SK-N-SH treated with all-trans-retinoic acid at 6 μM for 48 hours (cell line): ENCODE data around the gene B3GALNT2.

Experiments used
- ATAC-seq: fragments of 200-7000 bp; cut with Tn5 transposase; 3 replicates; pipeline ENCODE4 v1.9.1; 2020; ENCODE audit warnings: mild to moderate bottlenecking, moderate library complexity
- ARNTL ChIP-seq: fragments of 450-650 bp; formaldehyde crosslinking; IDR thresholded peaks from 2 replicates; pipeline ENCODE4 v1.5.0; 2020; ENCODE audit warnings: low read depth, mild to moderate bottlenecking, moderate library complexity, borderline replicate concordance
- BACH2 ChIP-seq: fragments of 250-450 bp; sonication (Bioruptor Pico); IDR thresholded peaks from 2 replicates; pipeline ENCODE4 v1.9.0; 2021; ENCODE audit warnings: mild to moderate bottlenecking, borderline replicate concordance
- CSDC2 ChIP-seq: fragments of 250-450 bp; sonication (Bioruptor Pico); IDR thresholded peaks from 2 replicates; pipeline ENCODE4 v1.5.0; 2020; ENCODE audit warnings: mild to moderate bottlenecking, moderate library complexity
- ESRRG ChIP-seq: fragments of 250-450 bp; sonication (Bioruptor Pico); IDR thresholded peaks from 2 replicates; pipeline ENCODE4 v1.6.1; 2021; ENCODE audit warnings: mild to moderate bottlenecking
- GLIS3 ChIP-seq: fragments of 250-450 bp; sonication (Bioruptor Pico); IDR thresholded peaks from 2 replicates; pipeline ENCODE4 v1.5.0; 2020; ENCODE audit warnings: mild to moderate bottlenecking, moderate library complexity
- ISL1 ChIP-seq: fragments of 250-450 bp; sonication (Bioruptor Pico); IDR thresholded peaks from 2 replicates; pipeline ENCODE4 v2.1.2; 2022; ENCODE audit warnings: mild to moderate bottlenecking, moderate library complexity
- OSR1 ChIP-seq: fragments of 250-450 bp; sonication (Bioruptor Pico); IDR thresholded peaks from 2 replicates; pipeline ENCODE4 v1.8.0; 2022; ENCODE audit warnings: moderate library complexity, mild to moderate bottlenecking, inconsistent platforms
- PPARA ChIP-seq: fragments of 250-450 bp; sonication (Bioruptor Pico); IDR thresholded peaks from 2 replicates; pipeline ENCODE4 v1.5.0; 2020; ENCODE audit warnings: mild to moderate bottlenecking, borderline replicate concordance
- RARB ChIP-seq: fragments of 250-450 bp; sonication (Bioruptor Pico); IDR thresholded peaks from 2 replicates; pipeline ENCODE4 v1.8.0; 2021; ENCODE audit warnings: mild to moderate bottlenecking, moderate library complexity
- SNAI2 ChIP-seq: fragments of 250-450 bp; sonication (Bioruptor Pico); IDR thresholded peaks from 2 replicates; pipeline ENCODE4 v1.5.0; 2020; ENCODE audit warnings: mild to moderate bottlenecking, moderate library complexity
- TOX ChIP-seq: fragments of 250-450 bp; sonication (Bioruptor Pico); IDR thresholded peaks from 2 replicates; pipeline ENCODE4 v1.8.0; 2021; ENCODE audit warnings: mild to moderate bottlenecking, moderate library complexity, borderline replicate concordance
- ZC3H10 ChIP-seq: fragments of 250-450 bp; sonication (Bioruptor Pico); IDR thresholded peaks from 2 replicates; pipeline ENCODE4 v1.5.1; 2021; ENCODE audit warnings: mild to moderate bottlenecking, moderate library complexity
- ZFP3 ChIP-seq: fragments of 250-450 bp; sonication (Bioruptor Pico); IDR thresholded peaks from 2 replicates; pipeline ENCODE4 v1.5.0; 2020; ENCODE audit warnings: mild to moderate bottlenecking, moderate library complexity
- ZFP30 ChIP-seq: fragments of 450-650 bp; formaldehyde crosslinking; IDR thresholded peaks from 2 replicates; pipeline ENCODE4 v1.5.0; 2022; ENCODE audit warnings: mild to moderate bottlenecking, moderate library complexity
- ZNF565 ChIP-seq: fragments of 450-650 bp; formaldehyde crosslinking; conservative IDR thresholded peaks from 2 replicates; pipeline ENCODE4 v1.5.0; 2020; ENCODE audit warnings: low read depth, mild to moderate bottlenecking, moderate library complexity
- ZNF70 ChIP-seq: fragments of 450-650 bp; formaldehyde crosslinking; IDR thresholded peaks from 2 replicates; pipeline ENCODE4 v1.5.0; 2020; ENCODE audit warnings: mild to moderate bottlenecking, moderate library complexity
- ZNF8 ChIP-seq: fragments of 450-650 bp; formaldehyde crosslinking; IDR thresholded peaks from 2 replicates; pipeline ENCODE4 v1.5.0; 2020; ENCODE audit warnings: mild to moderate bottlenecking, moderate library complexity
- TF ChIP-seq, protein P1 (sequence below): fragments of 250-450 bp; sonication (Bioruptor Pico); IDR thresholded peaks from 2 replicates; pipeline ENCODE4 v1.8.0; 2020; ENCODE audit warnings: mild to moderate bottlenecking, moderate library complexity, borderline replicate concordance
- TF ChIP-seq, protein P2 (sequence below): fragments of 250-450 bp; sonication (Bioruptor Pico); IDR thresholded peaks from 2 replicates; pipeline ENCODE4 v1.5.1; 2021; ENCODE audit warnings: mild to moderate bottlenecking, moderate library complexity
- TF ChIP-seq, protein P3 (sequence below): fragments of 250-450 bp; sonication (Bioruptor Pico); IDR thresholded peaks from 2 replicates; pipeline ENCODE4 v1.5.0; 2020; ENCODE audit warnings: mild to moderate bottlenecking, moderate library complexity
- TF ChIP-seq, protein P4 (sequence below): fragments of 250-450 bp; sonication (Bioruptor Pico); IDR thresholded peaks from 2 replicates; pipeline ENCODE4 v1.8.0; 2021; ENCODE audit warnings: low read depth, mild to moderate bottlenecking, moderate library complexity, borderline replicate concordance

B3GALNT2 gene

GRCh38 chr1:235485558-235485957 lies 18.7 kb downstream of the B3GALNT2 start:
- no peak for TF ChIP-seq ISL1
- ATAC-seq: no peak

DNA sequence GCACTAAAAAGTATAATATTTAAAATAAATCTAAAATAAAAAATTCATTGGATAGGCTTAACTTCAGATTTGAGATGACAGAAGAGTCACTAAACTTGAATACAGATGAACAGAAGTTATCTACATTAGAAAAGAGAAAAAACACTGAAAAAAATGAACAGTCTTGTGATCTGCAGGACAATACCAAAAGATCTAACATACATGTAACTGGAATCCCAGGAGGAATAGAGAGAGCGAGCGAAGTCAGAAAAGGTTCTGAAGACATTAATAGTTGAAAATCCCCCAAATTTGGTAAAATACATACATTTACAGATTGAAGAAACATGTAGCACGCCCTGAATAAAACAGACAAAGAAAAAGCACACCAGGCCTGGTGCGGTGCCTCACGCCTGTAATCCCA lies 21.2 kb downstream of the B3GALNT2 start:
- no peak for ATAC-seq
- TF ChIP-seq ZFP3 (CRISPR knock-in tag) (no peak), CSDC2 (CRISPR knock-in tag) (no peak), ZNF565 (CRISPR knock-in tag) (no peak), GLIS3 (CRISPR knock-in tag) (no peak), ZNF8 (no peak), ARNTL (CRISPR knock-in tag) (no peak), SNAI2 (CRISPR knock-in tag) (no peak), TOX (no peak), PPARA (CRISPR knock-in tag) (no peak), ZNF70 (no peak), ZC3H10 (CRISPR knock-in tag) (no peak), RARB (CRISPR knock-in tag) (no peak)
- TF ChIP-seq, protein P1, sequence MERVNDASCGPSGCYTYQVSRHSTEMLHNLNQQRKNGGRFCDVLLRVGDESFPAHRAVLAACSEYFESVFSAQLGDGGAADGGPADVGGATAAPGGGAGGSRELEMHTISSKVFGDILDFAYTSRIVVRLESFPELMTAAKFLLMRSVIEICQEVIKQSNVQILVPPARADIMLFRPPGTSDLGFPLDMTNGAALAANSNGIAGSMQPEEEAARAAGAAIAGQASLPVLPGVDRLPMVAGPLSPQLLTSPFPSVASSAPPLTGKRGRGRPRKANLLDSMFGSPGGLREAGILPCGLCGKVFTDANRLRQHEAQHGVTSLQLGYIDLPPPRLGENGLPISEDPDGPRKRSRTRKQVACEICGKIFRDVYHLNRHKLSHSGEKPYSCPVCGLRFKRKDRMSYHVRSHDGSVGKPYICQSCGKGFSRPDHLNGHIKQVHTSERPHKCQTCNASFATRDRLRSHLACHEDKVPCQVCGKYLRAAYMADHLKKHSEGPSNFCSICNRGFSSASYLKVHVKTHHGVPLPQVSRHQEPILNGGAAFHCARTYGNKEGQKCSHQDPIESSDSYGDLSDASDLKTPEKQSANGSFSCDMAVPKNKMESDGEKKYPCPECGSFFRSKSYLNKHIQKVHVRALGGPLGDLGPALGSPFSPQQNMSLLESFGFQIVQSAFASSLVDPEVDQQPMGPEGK (CRISPR knock-in tag): no peak
- TF ChIP-seq, protein P2, sequence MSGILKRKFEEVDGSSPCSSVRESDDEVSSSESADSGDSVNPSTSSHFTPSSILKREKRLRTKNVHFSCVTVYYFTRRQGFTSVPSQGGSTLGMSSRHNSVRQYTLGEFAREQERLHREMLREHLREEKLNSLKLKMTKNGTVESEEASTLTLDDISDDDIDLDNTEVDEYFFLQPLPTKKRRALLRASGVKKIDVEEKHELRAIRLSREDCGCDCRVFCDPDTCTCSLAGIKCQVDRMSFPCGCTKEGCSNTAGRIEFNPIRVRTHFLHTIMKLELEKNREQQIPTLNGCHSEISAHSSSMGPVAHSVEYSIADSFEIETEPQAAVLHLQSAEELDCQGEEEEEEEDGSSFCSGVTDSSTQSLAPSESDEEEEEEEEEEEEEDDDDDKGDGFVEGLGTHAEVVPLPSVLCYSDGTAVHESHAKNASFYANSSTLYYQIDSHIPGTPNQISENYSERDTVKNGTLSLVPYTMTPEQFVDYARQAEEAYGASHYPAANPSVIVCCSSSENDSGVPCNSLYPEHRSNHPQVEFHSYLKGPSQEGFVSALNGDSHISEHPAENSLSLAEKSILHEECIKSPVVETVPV (CRISPR knock-in tag): no peak
- TF ChIP-seq, all 23 proteins: peak for 0

DNA sequence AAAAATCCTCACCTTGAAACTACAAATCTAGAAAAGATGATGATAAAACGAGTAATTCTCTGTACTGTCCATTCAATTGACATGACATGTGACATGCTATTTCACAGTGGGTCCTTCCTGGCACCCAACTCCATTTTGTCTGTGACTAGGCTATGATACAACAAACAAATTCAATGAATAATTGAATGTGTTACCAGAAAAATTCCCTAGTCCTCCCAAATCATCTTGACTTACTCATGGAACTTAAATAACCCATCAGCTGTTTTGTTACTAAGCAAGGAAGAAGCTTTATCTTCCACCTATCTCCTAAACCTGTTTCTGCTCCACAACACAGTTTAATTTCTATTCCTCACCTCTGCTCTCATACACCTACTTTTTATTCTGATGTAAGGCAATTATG lies 30.4 kb downstream of the B3GALNT2 start:
- no peak for TF ChIP-seq ARNTL (CRISPR knock-in tag)
- no peak for TF ChIP-seq ISL1
- TF ChIP-seq ZFP3 (CRISPR knock-in tag): no peak
- TF ChIP-seq ZNF70: no peak
- no peak for TF ChIP-seq PPARA (CRISPR knock-in tag)
- TF ChIP-seq RARB (CRISPR knock-in tag): no peak
- TF ChIP-seq, protein P3, sequence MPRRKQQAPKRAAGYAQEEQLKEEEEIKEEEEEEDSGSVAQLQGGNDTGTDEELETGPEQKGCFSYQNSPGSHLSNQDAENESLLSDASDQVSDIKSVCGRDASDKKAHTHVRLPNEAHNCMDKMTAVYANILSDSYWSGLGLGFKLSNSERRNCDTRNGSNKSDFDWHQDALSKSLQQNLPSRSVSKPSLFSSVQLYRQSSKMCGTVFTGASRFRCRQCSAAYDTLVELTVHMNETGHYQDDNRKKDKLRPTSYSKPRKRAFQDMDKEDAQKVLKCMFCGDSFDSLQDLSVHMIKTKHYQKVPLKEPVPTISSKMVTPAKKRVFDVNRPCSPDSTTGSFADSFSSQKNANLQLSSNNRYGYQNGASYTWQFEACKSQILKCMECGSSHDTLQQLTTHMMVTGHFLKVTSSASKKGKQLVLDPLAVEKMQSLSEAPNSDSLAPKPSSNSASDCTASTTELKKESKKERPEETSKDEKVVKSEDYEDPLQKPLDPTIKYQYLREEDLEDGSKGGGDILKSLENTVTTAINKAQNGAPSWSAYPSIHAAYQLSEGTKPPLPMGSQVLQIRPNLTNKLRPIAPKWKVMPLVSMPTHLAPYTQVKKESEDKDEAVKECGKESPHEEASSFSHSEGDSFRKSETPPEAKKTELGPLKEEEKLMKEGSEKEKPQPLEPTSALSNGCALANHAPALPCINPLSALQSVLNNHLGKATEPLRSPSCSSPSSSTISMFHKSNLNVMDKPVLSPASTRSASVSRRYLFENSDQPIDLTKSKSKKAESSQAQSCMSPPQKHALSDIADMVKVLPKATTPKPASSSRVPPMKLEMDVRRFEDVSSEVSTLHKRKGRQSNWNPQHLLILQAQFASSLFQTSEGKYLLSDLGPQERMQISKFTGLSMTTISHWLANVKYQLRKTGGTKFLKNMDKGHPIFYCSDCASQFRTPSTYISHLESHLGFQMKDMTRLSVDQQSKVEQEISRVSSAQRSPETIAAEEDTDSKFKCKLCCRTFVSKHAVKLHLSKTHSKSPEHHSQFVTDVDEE (CRISPR knock-in tag): no peak
- TF ChIP-seq, protein P1 (CRISPR knock-in tag): no peak
- TF ChIP-seq, protein P4, sequence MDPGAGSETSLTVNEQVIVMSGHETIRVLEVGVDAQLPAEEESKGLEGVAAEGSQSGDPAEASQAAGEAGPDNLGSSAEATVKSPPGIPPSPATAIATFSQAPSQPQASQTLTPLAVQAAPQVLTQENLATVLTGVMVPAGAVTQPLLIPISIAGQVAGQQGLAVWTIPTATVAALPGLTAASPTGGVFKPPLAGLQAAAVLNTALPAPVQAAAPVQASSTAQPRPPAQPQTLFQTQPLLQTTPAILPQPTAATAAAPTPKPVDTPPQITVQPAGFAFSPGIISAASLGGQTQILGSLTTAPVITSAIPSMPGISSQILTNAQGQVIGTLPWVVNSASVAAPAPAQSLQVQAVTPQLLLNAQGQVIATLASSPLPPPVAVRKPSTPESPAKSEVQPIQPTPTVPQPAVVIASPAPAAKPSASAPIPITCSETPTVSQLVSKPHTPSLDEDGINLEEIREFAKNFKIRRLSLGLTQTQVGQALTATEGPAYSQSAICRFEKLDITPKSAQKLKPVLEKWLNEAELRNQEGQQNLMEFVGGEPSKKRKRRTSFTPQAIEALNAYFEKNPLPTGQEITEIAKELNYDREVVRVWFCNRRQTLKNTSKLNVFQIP: no peak
- TF ChIP-seq ZFP30 (CRISPR knock-in tag): no peak
- no peak for TF ChIP-seq OSR1 (CRISPR knock-in tag)
- no peak for TF ChIP-seq ESRRG (CRISPR knock-in tag)
- no peak for TF ChIP-seq BACH2 (CRISPR knock-in tag)
- TF ChIP-seq GLIS3 (CRISPR knock-in tag): no peak
- no peak for TF ChIP-seq SNAI2 (CRISPR knock-in tag)
- no peak for TF ChIP-seq ZC3H10 (CRISPR knock-in tag)
- TF ChIP-seq TOX: no peak
- ATAC-seq: no peak
